Fibroblast of upper back skin (primary cell): ENCODE data around the gene ZNF418.
A peak's percentile ranks its signal among the peaks of the same experiment; 100 is the strongest.

Experiments
- DNase-seq: peaks from one replicate; pipeline ENCODE4 v3.0.0-alpha.2; 2013

The ZNF418 gene

GRCh38 chr19:57934820-57935665 lies at the start of gene ZNF418:
TSS of gene ZNF418 (minus strand) at chr19:57935402. CDS start at chr19:57933822, 1,580 bp downstream.
- DNase-seq = peak; percentile 82

DNA sequence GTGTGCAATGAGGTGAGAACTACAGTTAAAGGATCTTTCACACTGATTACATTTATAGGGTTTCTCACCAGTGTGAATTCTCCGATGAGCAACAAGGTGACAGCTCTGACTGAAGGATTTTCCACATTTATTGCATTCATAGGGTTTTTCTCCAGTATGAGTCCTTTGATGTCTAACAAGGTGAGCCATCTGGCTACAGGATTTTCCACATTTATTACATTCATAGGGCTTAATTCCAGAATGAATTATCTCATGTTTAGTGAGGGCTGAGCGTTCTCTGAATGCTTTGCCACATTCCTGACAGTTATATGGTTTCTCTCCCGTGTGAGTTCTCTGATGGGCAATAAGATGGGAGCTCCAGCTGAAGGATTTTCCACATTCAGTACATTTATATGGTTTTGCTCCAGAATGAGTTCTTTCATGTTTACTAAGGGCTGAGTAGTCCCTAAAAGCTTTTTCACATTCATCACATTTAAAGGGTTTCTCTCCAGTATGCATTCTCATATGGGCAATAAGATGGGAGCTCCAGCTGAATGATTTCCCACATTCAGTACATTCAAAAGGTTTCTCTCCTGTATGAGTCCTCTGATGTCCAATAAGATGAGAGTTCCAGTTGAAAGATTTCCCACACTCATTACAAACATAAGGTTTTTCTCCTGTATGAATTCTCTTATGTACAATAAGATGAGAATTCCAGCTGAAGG lies 43.5 kb upstream of the ZNF418 start:
- DNase-seq = no peak

DNA sequence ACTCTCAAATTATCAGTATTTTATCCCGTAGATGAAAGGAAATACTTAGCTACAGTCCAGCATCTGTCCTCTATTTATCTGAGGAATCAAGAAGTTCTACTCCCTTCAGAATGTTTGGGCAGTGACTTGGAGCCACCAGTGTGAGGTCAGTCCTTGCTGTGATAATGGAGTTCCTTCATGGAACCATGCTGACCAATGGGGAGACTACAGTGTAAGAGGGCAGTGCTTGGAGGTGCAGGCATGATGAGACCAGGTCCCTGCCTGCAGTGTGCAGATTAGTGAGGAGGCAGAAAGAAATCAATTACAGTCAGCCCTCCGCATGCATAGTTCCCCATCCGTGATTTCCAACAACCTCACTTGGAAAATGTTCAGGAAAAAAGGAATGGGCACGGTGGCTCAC lies 39.2 kb upstream of the ZNF418 start, which contains the start of gene C19orf18:
Gene C19orf18, minus strand, starts transcription at position 101 of the 400 bp plus-strand sequence. CDS start 102 bp downstream, outside the sequence.
- no peak for DNase-seq

DNA sequence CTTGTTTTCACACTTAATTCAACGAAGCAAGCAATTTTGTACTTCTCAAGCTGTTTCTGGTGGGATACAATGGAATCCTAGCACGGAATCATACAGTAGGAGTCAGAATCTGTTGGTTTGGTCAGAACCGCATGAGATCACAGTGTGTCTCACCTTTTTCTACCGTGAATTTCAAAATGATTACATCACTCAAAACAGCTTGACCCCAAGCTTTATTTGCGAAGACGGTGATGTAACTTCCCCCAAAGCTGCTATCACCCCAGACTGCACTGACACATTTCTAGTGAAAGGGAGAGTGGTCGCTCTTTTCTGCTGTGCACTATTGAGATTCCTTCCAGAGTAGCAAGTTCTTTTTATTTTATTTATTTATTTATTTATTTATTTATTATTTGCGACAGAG lies 29.6 kb upstream of the ZNF418 start:
- no peak for DNase-seq

- no peak for DNase-seq
Measured at GRCh38 chr19:57961785-57962184, 26.6 kb upstream of the ZNF418 start.

DNA sequence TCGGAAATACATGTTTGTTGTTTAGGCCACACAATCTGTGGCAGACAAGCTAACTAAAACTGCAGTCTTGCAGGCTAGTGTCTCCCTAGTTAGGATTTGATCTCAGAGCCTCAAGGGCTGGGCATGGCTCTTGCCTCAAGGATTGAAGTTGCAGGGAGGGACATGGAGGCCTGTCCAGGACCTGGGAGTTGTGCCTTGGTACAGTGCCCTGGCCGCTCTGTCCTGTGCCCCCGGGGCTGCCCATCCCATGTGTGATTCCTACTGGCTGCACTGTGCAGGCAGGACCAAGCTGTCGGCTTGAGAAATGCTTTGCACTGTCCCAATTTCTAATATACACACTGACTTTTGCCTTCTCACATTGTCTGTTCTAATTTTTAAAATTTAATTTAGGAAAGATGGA lies 19.8 kb upstream of the ZNF418 start:
- DNase-seq = no peak

DNA sequence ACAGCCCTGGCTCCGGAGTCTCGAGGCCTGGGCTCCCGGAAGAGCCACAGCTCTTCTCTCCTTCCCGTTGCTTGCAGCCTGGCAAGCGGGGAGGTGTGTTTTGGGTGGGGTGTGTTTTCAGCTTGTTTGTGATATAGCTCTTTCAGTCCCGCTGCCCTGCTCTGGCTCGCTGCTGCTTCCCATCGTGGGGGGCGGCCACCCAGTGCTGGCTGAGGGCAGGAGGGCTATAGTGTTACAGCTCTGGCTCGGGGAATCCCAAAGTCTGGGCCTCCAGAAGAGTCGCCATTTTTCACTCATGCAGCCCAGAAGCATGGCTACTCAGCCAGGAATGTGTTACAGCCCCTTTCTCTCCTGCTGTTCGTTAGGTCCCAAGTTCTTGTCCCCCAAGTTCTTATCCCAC lies 14.5 kb upstream of the ZNF418 start:
- DNase-seq = no peak

DNA sequence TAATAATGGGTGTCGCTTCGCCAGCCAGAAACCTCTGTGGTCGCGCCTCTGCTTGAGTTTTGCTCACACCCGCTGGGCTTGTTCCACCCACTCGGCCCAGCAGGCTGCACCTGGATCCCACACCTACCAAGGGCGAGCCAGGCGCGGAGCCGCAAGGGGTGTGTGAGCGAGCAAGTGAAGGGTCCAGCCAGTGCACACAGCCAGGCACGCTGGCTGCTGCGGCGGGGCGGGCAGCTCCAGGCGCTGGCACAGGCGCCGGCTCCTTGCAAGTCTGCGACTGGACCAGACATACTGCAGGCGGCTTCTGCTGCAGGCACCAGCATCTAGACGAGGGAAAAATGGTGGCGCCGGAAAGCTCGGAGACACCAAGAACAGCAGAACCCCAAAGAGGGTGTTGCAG lies 14.1 kb upstream of the ZNF418 start:
- no peak for DNase-seq

DNA sequence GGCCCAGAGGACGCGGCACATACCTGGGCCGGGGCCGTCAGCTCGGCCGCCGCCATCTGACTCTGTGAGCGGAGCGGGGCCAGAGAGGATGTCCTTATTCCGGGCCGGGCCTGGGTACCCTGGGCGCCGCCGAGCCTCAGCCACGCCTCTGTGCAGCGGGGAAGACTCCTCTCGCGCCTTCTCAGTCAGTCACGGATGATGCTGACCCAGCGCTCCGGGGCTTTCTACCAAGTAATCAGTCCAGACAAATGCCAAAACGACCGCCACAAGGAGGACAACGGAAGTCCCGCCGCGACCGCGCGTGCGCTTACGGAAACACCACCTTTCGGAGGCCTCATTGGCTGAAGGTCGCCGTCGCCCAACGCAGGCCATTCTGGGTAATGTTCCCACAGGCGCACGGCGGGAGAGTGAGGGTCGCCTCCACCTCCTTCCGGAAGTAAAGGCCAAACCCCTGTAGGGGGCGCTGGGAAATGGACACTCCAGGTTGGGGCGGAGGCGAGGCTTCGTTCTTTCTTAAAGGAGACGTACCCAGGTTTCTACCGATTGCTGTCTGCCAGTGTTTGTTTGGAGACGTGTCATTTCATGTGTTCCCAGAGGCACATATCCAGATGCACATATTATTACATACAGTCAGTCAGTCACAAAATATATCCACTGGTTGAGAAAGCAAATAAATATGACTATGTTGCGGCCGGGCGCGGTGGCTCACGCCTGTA lies 12.4 kb upstream of the ZNF418 start, which contains the start of gene ZNF256:
Gene ZNF256, minus strand, starts transcription at position 288 of the 716 bp plus-strand sequence. Its CDS starts 232 bp downstream, at position 56.
- peak; percentile 92 for DNase-seq

DNA sequence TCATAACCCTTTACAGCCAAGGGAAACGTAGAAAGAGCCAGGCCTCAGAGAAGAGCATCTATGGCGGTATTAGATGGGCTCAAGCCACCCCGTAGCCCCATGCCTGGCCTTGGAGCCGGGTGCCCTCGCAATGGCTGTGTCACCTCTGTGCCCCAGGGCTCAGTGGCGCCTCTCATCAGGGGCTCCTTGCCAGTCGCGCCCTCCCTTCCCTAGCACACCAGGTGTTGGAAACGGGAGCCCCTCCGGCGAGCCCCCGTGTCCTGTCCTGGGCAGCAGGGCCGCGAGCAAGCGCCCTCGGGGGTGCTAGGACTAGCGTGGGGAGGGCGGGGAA lies 11.9 kb upstream of the ZNF418 start:
- no peak for DNase-seq

- no peak for DNase-seq
Measured at GRCh38 chr19:57946316-57946715, 11.1 kb upstream of the ZNF418 start.

DNA sequence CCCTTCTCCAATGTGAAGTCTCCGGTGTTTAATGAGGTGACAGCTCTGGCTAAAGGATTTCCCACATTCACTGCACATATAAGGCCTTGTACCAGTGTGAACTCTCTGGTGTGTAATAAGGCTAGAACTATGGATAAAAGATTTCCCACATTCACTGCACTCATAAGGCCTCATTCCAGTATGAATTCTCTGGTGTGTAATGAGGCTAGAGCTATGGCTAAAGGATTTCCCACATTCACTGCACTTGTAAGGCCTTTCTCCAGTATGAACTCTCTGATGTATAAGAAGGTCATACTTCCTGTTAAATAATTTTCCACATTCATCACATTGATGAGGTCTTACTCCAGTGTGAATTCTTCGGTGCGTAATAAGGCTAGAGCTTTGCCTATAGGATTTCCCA lies 6.4 kb upstream of the ZNF418 start:
- DNase-seq = no peak

- no peak for DNase-seq
Measured at GRCh38 chr19:57935731-57936130, 529 bp upstream of the ZNF418 start.

- no peak for DNase-seq
Measured at GRCh38 chr19:57927587-57927986, 7.6 kb downstream of the ZNF418 start.

DNA sequence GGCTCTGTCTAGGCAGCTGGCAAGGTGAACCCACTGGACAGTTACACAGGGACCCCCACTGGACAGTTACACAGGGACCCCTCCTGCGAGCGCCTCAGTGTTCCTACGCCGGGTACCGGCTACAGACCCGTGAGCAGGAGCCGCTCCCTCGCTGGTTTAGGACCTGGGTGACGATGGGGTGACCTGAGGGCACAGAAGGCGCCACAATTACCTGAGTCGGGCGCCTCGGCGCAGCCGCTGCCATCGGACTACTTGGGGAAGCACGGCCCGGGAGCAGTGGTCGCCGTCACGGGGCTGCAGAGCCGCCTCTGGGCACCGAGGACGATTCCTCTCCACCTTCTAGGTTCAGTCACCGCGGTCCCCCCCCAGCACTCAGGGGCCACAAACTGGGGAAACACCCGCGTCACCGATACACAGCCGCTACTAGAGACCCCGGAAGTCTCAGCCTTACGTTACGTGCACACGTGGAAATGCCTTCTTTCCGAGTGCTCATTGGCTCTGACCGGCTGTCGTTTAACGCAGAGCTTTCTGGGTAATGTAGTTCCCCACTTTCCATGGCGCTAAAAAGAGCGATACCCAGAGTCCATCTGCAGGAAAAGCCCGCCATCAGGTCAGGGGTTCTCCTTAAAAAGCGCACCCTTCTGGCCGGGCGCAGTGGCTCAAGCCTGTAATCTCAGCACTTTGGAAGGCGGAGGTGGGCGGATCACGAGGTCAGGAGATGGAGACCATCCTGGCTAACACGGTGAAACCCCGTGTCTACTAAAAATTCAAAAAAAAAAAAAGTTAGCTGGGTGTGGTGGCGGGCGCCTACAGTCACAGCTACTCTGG lies 18.8 kb downstream of the ZNF418 start, which contains the start of gene ZNF417:
Gene ZNF417, minus strand, starts transcription at position 425 of the 828 bp plus-strand sequence. Its CDS starts 181 bp downstream, at position 244.
- DNase-seq = peak; percentile 96

DNA sequence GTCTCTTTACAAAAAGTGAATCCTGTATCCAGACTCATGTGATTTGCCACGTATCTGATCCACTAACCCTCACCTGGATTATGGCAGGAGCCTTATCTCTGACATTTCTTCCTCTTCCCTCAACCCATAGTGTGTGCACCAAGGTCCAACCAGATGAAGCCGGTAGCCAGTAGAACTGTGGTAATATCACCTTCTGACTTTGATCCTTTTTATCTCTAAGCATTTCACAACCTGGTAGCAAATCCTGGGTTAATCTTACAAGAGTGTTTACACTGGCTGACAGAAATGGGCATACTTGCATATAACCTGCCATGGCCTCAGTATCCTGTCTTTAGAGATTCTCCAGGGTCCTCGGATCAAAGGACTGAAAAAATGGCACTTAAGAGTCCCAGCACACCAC lies 20.7 kb downstream of the ZNF418 start:
- no peak for DNase-seq

- DNase-seq = no peak
Measured at GRCh38 chr19:57907394-57907793, 27.8 kb downstream of the ZNF418 start.

DNA sequence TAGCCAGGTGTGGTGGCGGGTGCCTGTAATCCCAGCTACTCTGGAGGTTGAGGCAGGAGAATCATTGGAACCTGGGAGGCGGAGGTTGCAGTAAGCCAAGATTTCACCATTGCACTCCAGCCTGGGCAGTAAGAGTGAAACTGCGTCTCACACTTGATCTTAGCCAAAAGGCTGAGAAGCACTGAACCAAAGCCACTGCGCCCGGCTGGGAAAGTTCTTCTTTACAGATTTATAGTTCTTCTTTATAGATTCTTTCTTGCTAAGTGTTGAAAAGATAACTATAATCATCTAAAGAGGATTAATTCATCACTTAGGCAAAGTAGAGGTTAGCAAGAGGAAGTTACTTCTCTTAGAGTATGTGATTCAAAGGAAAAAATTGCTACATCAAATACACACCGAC lies 29.9 kb downstream of the ZNF418 start:
- no peak for DNase-seq

- no peak for DNase-seq
Measured at GRCh38 chr19:57903618-57904184, 31.5 kb downstream of the ZNF418 start.

DNA sequence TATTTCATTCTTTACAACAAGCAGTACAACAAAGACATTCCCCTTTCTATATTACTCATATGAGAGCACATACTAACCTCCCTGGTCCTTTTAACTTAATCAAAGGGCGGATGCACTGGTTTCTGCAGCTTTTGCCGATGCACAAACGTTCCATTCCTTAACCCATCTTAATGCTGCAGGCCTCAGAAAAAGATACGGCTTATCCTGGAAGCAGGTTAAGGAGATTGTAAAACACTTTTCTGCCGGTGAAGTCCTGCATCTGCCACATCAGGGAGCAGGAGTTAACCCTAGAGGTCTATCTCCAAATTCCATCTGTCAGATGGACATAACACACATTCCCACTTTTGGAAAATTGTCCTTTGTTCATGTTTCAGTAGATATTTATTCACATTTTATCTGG lies 34.9 kb downstream of the ZNF418 start:
- no peak for DNase-seq

- peak; percentile 62 for DNase-seq
Measured at GRCh38 chr19:57890706-57891105, 44.5 kb downstream of the ZNF418 start.
